GM23248 (cell line): ENCODE measurements around the gene TEDC2. TPM values are rescaled to one million over a fixed set of nuclear protein-coding genes. Genes with fewer than 3 reads are reported as not detected.
"Not testable (repeated sequence)": the region's sequence is repeated elsewhere in the genome, so short reads cannot be mapped to it uniquely, and the experiment has no call there.

ENCODE experiments used
- DNase-seq: peaks from one replicate; pipeline ENCODE4 v3.0.0-alpha.2; 2015
- H2AFZ ChIP-seq: fragments of 200-600 bp; sonication (generic); 2 replicates; pipeline ENCODE4 v1.6.1; 2016; ENCODE audit warnings: antibody characterized with exemption
- H3F3A ChIP-seq: fragments of 200-600 bp; sonication (generic); 2 replicates; pipeline ENCODE4 v1.6.1; 2016; ENCODE audit warnings: mild to moderate bottlenecking, antibody characterized with exemption, mixed run types; ENCODE audit not compliant: insufficient read depth
- H3K27ac ChIP-seq: fragments of 200-600 bp; sonication (generic); 2 replicates; pipeline ENCODE4 v1.5.1; 2016; ENCODE audit warnings: mild to moderate bottlenecking
- H3K27me3 ChIP-seq: fragments of 200-600 bp; sonication (generic); replicated peaks from 2 replicates; pipeline ENCODE4 v1.6.1; 2016; ENCODE audit warnings: mild to moderate bottlenecking; ENCODE audit not compliant: insufficient read depth
- H3K36me3 ChIP-seq: fragments of 200-600 bp; sonication (generic); 2 replicates; pipeline ENCODE4 v1.6.1; 2016; ENCODE audit warnings: low read depth, mild to moderate bottlenecking
- H3K4me1 ChIP-seq: fragments of 200-600 bp; sonication (generic); 2 replicates; pipeline ENCODE4 v1.6.1; 2016; ENCODE audit warnings: mild to moderate bottlenecking; ENCODE audit not compliant: insufficient read depth
- H3K4me2 ChIP-seq: fragments of 200-600 bp; sonication (generic); one replicate; pipeline ENCODE4 v1.6.1; 2016; ENCODE audit warnings: mild to moderate bottlenecking; ENCODE audit not compliant: unreplicated experiment
- H3K4me3 ChIP-seq: fragments of 200-600 bp; sonication (generic); 2 replicates; pipeline ENCODE4 v1.5.1; 2016; ENCODE audit warnings: mild to moderate bottlenecking
- H3K79me2 ChIP-seq: fragments of 200-600 bp; sonication (generic); 2 replicates; pipeline ENCODE4 v1.6.1; 2016; ENCODE audit warnings: mild to moderate bottlenecking; ENCODE audit not compliant: insufficient read depth
- H3K9ac ChIP-seq: fragments of 200-600 bp; sonication (generic); 2 replicates; pipeline ENCODE4 v1.6.1; 2016; ENCODE audit warnings: mild to moderate bottlenecking
- H3K9me2 ChIP-seq: fragments of 200-600 bp; sonication (generic); 2 replicates; pipeline ENCODE4 v1.6.1; 2016; ENCODE audit warnings: mixed run types, mild to moderate bottlenecking, moderate library complexity; ENCODE audit not compliant: insufficient read depth
- H3K9me3 ChIP-seq: fragments of 200-600 bp; sonication (generic); one replicate; pipeline ENCODE4 v1.6.1; 2017; ENCODE audit warnings: low read depth
- H4K20me1 ChIP-seq: fragments of 200-600 bp; sonication (generic); 2 replicates; pipeline ENCODE4 v1.6.0; 2016; ENCODE audit not compliant: insufficient read depth
- EZH2 ChIP-seq: fragments of 200-600 bp; sonication (generic); IDR thresholded peaks from 2 replicates; pipeline ENCODE4 v1.6.1; 2018; ENCODE audit warnings: antibody characterized with exemption, mild to moderate bottlenecking; ENCODE audit not compliant: insufficient read depth, poor library complexity, severe bottlenecking
- EZH2phosphoT487 ChIP-seq: fragments of 200-600 bp; sonication (generic); IDR thresholded peaks from 2 replicates; pipeline ENCODE4 v1.6.1; 2018; ENCODE audit warnings: antibody characterized with exemption, moderate library complexity, mild to moderate bottlenecking, low read depth; ENCODE audit not compliant: insufficient read depth
- WGBS, 2 experiments: methylation state at CpG; one replicate each; pipeline ENCODE4 v1.1.6; 2015 to 2017; ENCODE audit warnings: low lambda C conversion rate in 2 of 2, low coverage in 1 of 2; ENCODE audit errors: missing lambda C conversion rate in 2 of 2; 5-methylcytosine and 5-hydroxymethylcytosine counted together
- in situ Hi-C: fragments of 300-500 bp; cut with MboI; formaldehyde crosslinking; loops from 2 replicates; pipeline ENCODE4 v1.15.0; 2020
- polyA plus RNA-seq: library from polyadenylated mRNA; unstranded; fragments of >200 nt; fragmentation: Nextera tagmentation; extraction: Ambion mirVana; gene quantifications from 2 replicates; pipeline ENCODE4 v1.2.1, GENCODE V29; 2016
- total RNA-seq: library from RNA; depleted of rRNA; stranded (reverse); fragments of >200 nt; shearing (Covaris generic); gene quantifications from 2 replicates; pipeline ENCODE4 v1.2.3, GENCODE V29; 2014

TEDC2 gene
- total and polyA plus RNA-seq, 2 experiments from 2014 or later, result 4.8 to 6.8 TPM

- WGBS, 2 experiments, result 93% methylated on average over 9 of the region's 9 CpGs
- no peak overlapping the region for H2AFZ ChIP-seq
- H3K9me2 ChIP-seq, result no peaks in the 10 kb centered on the region
- no peaks in the 10 kb centered on the region for H3K36me3 ChIP-seq
- no peaks in the 10 kb centered on the region; the same call in 1 of the 2 replicates for H3K4me1 ChIP-seq
- H3K27me3 ChIP-seq, result no peaks in the 10 kb centered on the region
- H3K4me3 ChIP-seq, result no peak overlapping the region
- no peak overlapping the region for H3K4me2 ChIP-seq
- no peak overlapping the region for H3K27ac ChIP-seq
- no peaks in the 10 kb centered on the region for H4K20me1 ChIP-seq
- no peaks in the 10 kb centered on the region for H3K9me3 ChIP-seq
- no peak overlapping the region for H3K9ac ChIP-seq
- TF ChIP-seq EZH2phosphoT487 (no peak), EZH2 (no peak)
- in situ Hi-C loops, result no loop called here
- peaks cover 42% of the 10 kb centered on the region for H3K79me2 ChIP-seq
- no peak for DNase-seq
- H3F3A ChIP-seq, result 0 out of 2 replicates have a peak, but pooled peaks cover 2% of the 10 kb centered on the region
These were observed 16.4 kb downstream of the TEDC2 start for GRCh38 chr16:2476345-2476720.

GRCh38 chr16:2476741-2477140 is 16.8 kb downstream of the TEDC2 start:
- in situ Hi-C loops, result no loop called here

GRCh38 chr16:2477327-2477726 is 17.4 kb downstream of the TEDC2 start:
- Histone ChIP-seq H3K27me3 (no peaks in the 10 kb centered on the region), H4K20me1 (no peaks in the 10 kb centered on the region), H3K9me3 (no peaks in the 10 kb centered on the region), H2AFZ (no peak overlapping the region), H3K27ac (no peak overlapping the region), H3K36me3 (no peaks in the 10 kb centered on the region), H3K9me2 (no peaks in the 10 kb centered on the region), H3K4me3 (no peak overlapping the region), H3K4me1 (peaks cover 2% of the 10 kb centered on the region), H3K79me2 (peaks cover 46% of the 10 kb centered on the region), H3F3A (0 out of 2 replicates have a peak, but pooled peaks cover 4% of the 10 kb centered on the region), H3K9ac (no peak overlapping the region), H3K4me2 (no peak overlapping the region)
- DNase-seq, result no peak
- TF ChIP-seq EZH2phosphoT487, result no peak
- no peak for TF ChIP-seq EZH2
- in situ Hi-C loops, result no loop called here
- 99 to 100% methylated on average over 3 of the region's 3 CpGs for WGBS, 2 experiments

More at GRCh38 chr16:2476741-2477140, 16.8 kb downstream of the TEDC2 start:
- Histone ChIP-seq H3K9me3 (no peaks in the 10 kb centered on the region), H3K9ac (no peak overlapping the region), H3K4me1 (no peaks in the 10 kb centered on the region; the same call in 1 of the 2 replicates), H3K79me2 (peaks cover 46% of the 10 kb centered on the region), H3K27ac (no peak overlapping the region), H3K9me2 (no peaks in the 10 kb centered on the region), H3K4me3 (no peak overlapping the region), H2AFZ (no peak overlapping the region), H3F3A (0 out of 2 replicates have a peak, but pooled peaks cover 4% of the 10 kb centered on the region), H3K36me3 (no peaks in the 10 kb centered on the region), H3K27me3 (no peaks in the 10 kb centered on the region), H3K4me2 (no peak overlapping the region), H4K20me1 (no peaks in the 10 kb centered on the region)
- DNase-seq, result no peak
- WGBS, 2 experiments, result 82 to 85% methylated on average over 3 of the region's 3 CpGs
- TF ChIP-seq EZH2phosphoT487 (no peak), EZH2 (no peak)

- in situ Hi-C loops, result no loop called here
- no peak overlapping the region for H3K4me3 ChIP-seq
These were observed 18.4 kb downstream of the TEDC2 start for GRCh38 chr16:2478279-2478678.

GRCh38 chr16:2479996-2480395 is 20.1 kb downstream of the TEDC2 start:
- H3K27ac ChIP-seq, H3K27me3 ChIP-seq, DNase-seq, H3K9ac ChIP-seq, H3F3A ChIP-seq, H2AFZ ChIP-seq, H3K9me3 ChIP-seq, in situ Hi-C loops, H3K36me3 ChIP-seq, H3K4me2 ChIP-seq, H3K4me3 ChIP-seq, H3K9me2 ChIP-seq, H4K20me1 ChIP-seq: not testable (repeated sequence)
- 94 to 96% methylated on average over 10 of the region's 10 CpGs for WGBS, 2 experiments
- Histone ChIP-seq H3K79me2 (peaks cover 59% of the 10 kb centered on the region), H3K4me1 (peaks cover 18% of the 10 kb centered on the region)

More at GRCh38 chr16:2478279-2478678, 18.4 kb downstream of the TEDC2 start:
- Histone ChIP-seq H3K9me3 (no peaks in the 10 kb centered on the region), H3F3A (0 out of 2 replicates have a peak, but pooled peaks cover 4% of the 10 kb centered on the region), H3K79me2 (peaks cover 46% of the 10 kb centered on the region), H4K20me1 (no peaks in the 10 kb centered on the region), H3K4me1 (peaks cover 11% of the 10 kb centered on the region), H3K27ac (no peak overlapping the region), H2AFZ (no peak overlapping the region), H3K9me2 (no peaks in the 10 kb centered on the region), H3K9ac (no peak overlapping the region), H3K4me2 (no peak overlapping the region), H3K36me3 (no peaks in the 10 kb centered on the region), H3K27me3 (no peaks in the 10 kb centered on the region)
- TF ChIP-seq EZH2phosphoT487 (no peak), EZH2 (no peak)
- WGBS, 2 experiments, result 85 to 86% methylated on average over 8 of the region's 8 CpGs
- no peak for DNase-seq
